Upper lobe of left lung (tissue), 4 donors: Measurements from ENCODE around the gene C1orf174.

ENCODE experiments used
- EP300 ChIP-seq, 4 donors: sonication (generic); formaldehyde crosslinking; IDR thresholded peaks; one replicate each; pipeline ENCODE4 v1.5.1; 2017; ENCODE audit warnings: antibody characterized with exemption in 4 of 4, control low read depth in 2 of 4
- POLR2A ChIP-seq, 4 donors: fragments of 450-650 bp; IDR thresholded peaks; one replicate each; pipeline ENCODE4 v1.5.1; 2016 to 2017; ENCODE audit warnings: antibody characterized with exemption in 4 of 4, mild to moderate bottlenecking in 2 of 4
- POLR2AphosphoS5 ChIP-seq, 2 donors: sonication (generic); formaldehyde crosslinking; IDR thresholded peaks; one replicate each; pipeline ENCODE4 v1.5.1; 2017; ENCODE audit warnings: antibody characterized with exemption in 2 of 2
- TF ChIP-seq, protein P1 (sequence below), 6 experiments: fragments of 450-650 bp in 4 of 6; fragments of 200-600 bp in 2 of 6; sonication (generic) in 2 of 6; IDR thresholded peaks; one replicate each; pipeline ENCODE4 v1.5.1; 2016 to 2019; ENCODE audit warnings: antibody characterized with exemption in 6 of 6

DNA sequence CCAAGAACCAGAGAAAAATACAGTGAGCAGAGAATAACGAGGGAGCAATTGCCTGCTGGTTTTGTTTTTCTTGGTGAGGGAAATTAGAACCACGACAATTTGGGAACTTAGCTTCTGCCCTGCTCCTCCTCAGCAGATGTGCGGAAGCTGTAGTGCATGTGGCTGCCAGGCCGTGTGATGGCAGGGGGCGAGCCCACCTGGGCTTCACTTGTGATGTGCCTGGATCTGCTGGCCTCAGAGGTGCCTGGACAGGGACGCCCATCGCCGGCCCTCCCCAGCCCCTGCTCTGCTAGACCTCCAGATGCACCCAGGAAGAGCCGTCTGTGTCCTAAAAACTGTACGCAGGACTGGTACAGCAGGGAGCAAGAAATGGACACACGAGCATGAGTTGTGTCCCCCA lies 28.5 kb upstream of the C1orf174 start:
- TF ChIP-seq, protein P1, sequence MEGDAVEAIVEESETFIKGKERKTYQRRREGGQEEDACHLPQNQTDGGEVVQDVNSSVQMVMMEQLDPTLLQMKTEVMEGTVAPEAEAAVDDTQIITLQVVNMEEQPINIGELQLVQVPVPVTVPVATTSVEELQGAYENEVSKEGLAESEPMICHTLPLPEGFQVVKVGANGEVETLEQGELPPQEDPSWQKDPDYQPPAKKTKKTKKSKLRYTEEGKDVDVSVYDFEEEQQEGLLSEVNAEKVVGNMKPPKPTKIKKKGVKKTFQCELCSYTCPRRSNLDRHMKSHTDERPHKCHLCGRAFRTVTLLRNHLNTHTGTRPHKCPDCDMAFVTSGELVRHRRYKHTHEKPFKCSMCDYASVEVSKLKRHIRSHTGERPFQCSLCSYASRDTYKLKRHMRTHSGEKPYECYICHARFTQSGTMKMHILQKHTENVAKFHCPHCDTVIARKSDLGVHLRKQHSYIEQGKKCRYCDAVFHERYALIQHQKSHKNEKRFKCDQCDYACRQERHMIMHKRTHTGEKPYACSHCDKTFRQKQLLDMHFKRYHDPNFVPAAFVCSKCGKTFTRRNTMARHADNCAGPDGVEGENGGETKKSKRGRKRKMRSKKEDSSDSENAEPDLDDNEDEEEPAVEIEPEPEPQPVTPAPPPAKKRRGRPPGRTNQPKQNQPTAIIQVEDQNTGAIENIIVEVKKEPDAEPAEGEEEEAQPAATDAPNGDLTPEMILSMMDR (IDR thresholded peaks at IDR 0.05), result no peak
- TF ChIP-seq POLR2A (IDR thresholded peaks at IDR 0.05), result no peak
- no peak for TF ChIP-seq POLR2AphosphoS5 (IDR thresholded peaks at IDR 0.05)
- no peak for TF ChIP-seq EP300 (IDR thresholded peaks at IDR 0.05)
